GM12801 (cell line): Measurements from ENCODE around the gene ZNRD2.

Source experiments
- CTCF ChIP-seq: IDR thresholded peaks from one replicate; pipeline ENCODE4 v1.5.1; 2011; ENCODE audit warnings: control low read depth; ENCODE audit not compliant: insufficient read length; ENCODE audit errors: extremely low read depth

ZNRD2 gene

GRCh38 chr11:65590240-65590738, 20.0 kb downstream of the ZNRD2 start:
- TF ChIP-seq CTCF, result no peak

GRCh38 chr11:65591939-65592857, 21.9 kb downstream of the ZNRD2 start:
- TF ChIP-seq CTCF, result no peak

GRCh38 chr11:65592858-65593517, 22.7 kb downstream of the ZNRD2 start:
- TF ChIP-seq CTCF, result no peak

GRCh38 chr11:65593518-65594414, 23.5 kb downstream of the ZNRD2 start:
- no peak for TF ChIP-seq CTCF

- TF ChIP-seq CTCF, result no peak
These were observed 24.9 kb downstream of the ZNRD2 start for GRCh38 chr11:65595131-65595530.

GRCh38 chr11:65595543-65596281, 25.4 kb downstream of the ZNRD2 start, which contains the start of gene KCNK7:
Gene KCNK7, minus strand, starts transcription at chr11:65595800. Its CDS starts 28 bp downstream, at chr11:65595772.
- no peak for TF ChIP-seq CTCF
